Measurements from ENCODE around the gene PPP3R2.

DNA sequence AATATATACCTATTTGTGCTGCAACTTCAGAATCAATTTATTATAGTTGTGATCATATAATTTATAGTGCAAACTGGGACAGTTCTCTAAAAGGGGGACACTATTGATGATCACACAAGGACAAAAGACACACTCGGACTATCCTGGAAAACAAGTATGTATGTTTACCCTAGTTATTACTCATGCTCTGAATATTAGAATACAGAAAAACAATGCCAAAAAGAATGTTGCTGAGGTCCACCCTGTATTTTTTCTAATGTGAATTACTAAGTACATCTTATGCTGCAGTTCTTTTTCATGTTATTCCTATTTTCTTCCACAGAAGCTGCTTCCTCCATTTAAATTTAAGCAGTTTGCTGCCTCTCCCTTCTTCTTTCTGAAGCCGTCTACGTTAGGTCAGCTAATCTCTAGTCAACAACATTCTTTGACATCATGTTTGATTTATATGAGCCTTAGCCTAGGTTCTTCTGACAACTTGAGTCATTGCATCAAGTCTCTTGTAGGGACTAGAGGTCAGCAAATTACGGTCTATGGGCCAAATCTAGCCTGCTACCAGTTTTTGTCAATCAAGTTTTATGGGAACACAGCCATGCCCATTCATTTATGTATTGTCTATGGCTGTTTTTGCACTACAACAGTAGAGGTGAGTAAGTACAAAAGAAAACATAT, 40.1 kb upstream of the PPP3R2 start:
- TF ChIP-seq, protein P1, sequence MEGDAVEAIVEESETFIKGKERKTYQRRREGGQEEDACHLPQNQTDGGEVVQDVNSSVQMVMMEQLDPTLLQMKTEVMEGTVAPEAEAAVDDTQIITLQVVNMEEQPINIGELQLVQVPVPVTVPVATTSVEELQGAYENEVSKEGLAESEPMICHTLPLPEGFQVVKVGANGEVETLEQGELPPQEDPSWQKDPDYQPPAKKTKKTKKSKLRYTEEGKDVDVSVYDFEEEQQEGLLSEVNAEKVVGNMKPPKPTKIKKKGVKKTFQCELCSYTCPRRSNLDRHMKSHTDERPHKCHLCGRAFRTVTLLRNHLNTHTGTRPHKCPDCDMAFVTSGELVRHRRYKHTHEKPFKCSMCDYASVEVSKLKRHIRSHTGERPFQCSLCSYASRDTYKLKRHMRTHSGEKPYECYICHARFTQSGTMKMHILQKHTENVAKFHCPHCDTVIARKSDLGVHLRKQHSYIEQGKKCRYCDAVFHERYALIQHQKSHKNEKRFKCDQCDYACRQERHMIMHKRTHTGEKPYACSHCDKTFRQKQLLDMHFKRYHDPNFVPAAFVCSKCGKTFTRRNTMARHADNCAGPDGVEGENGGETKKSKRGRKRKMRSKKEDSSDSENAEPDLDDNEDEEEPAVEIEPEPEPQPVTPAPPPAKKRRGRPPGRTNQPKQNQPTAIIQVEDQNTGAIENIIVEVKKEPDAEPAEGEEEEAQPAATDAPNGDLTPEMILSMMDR (IDR thresholded peaks at IDR 0.05; ENCODE audit: insufficient read depth, low read length): no peak
- no peak for TF ChIP-seq GABPA (IDR thresholded peaks at IDR 0.05; ENCODE audit: low read depth)
- no peak for TF ChIP-seq POLR2AphosphoS5 (IDR thresholded peaks at IDR 0.05; ENCODE audit: low read depth)
